Vagina (tissue), 2 donors: ENCODE measurements around the gene DMAC2. TPM values are rescaled to one million over a fixed set of nuclear protein-coding genes. Genes with fewer than 3 reads are reported as not detected.

ENCODE experiments used
- DNase-seq, 2 donors: peaks; one replicate each; pipeline ENCODE4 v3.0.0-alpha.2; 2017; ENCODE audit errors: extremely low spot score in 2 of 2
- H3K27ac ChIP-seq: fragments of 200-600 bp; sonication (generic); one replicate; pipeline ENCODE4 v1.5.1; 2019
- H3K27me3 ChIP-seq: fragments of 200-600 bp; sonication (generic); one replicate; pipeline ENCODE4 v1.5.1; 2019
- H3K36me3 ChIP-seq, 2 donors: fragments of 200-600 bp; sonication (generic); one replicate each; pipeline ENCODE4 v1.5.1; 2017 to 2019
- H3K4me1 ChIP-seq: fragments of 200-600 bp; sonication (generic); one replicate; pipeline ENCODE4 v1.5.1; 2019
- H3K4me3 ChIP-seq, 2 donors: fragments of 200-600 bp; sonication (generic); 1 replicate in 1 of 2; 2 replicates in 1 of 2; pipeline ENCODE4 v1.5.1; 2016 to 2019
- H3K9me3 ChIP-seq: fragments of 200-600 bp; sonication (generic); one replicate; pipeline ENCODE4 v1.5.1; 2019
- CTCF ChIP-seq, 3 experiments: fragments of 450-650 bp in 2 of 3; fragments of 200-600 bp in 1 of 3; sonication (generic) in 1 of 3; IDR thresholded peaks; one replicate each; pipeline ENCODE4 v1.5.1; 2017 to 2019; ENCODE audit warnings: antibody characterized with exemption in 3 of 3, mild to moderate bottlenecking in 2 of 3, moderate library complexity in 2 of 3
- POLR2A ChIP-seq, 2 donors: fragments of 450-650 bp; IDR thresholded peaks; one replicate each; pipeline ENCODE4 v1.6.1; 2017; ENCODE audit warnings: antibody characterized with exemption in 2 of 2, mild to moderate bottlenecking in 2 of 2, moderate library complexity in 2 of 2
- POLR2AphosphoS5 ChIP-seq, 2 donors: sonication (generic); formaldehyde crosslinking; IDR thresholded peaks; one replicate each; pipeline ENCODE4 v1.9.0; 2017; ENCODE audit warnings: antibody characterized with exemption in 2 of 2, mild to moderate bottlenecking in 2 of 2, low read depth in 1 of 2; ENCODE audit not compliant: insufficient read depth in 1 of 2
- intact Hi-C: fragments of 100-400 bp; cut with DNase I; formaldehyde crosslinking; loops from one replicate; pipeline ENCODE4 v1.15.1; 2023
- total RNA-seq: library from RNA; depleted of rRNA; stranded (reverse); fragments of >200 nt; gene quantifications from one replicate; pipeline ENCODE4 v1.2.3, GENCODE V29; 2016

DMAC2 gene
- total RNA-seq, 1 donor from 2014 or later = 39.8 TPM

DNA sequence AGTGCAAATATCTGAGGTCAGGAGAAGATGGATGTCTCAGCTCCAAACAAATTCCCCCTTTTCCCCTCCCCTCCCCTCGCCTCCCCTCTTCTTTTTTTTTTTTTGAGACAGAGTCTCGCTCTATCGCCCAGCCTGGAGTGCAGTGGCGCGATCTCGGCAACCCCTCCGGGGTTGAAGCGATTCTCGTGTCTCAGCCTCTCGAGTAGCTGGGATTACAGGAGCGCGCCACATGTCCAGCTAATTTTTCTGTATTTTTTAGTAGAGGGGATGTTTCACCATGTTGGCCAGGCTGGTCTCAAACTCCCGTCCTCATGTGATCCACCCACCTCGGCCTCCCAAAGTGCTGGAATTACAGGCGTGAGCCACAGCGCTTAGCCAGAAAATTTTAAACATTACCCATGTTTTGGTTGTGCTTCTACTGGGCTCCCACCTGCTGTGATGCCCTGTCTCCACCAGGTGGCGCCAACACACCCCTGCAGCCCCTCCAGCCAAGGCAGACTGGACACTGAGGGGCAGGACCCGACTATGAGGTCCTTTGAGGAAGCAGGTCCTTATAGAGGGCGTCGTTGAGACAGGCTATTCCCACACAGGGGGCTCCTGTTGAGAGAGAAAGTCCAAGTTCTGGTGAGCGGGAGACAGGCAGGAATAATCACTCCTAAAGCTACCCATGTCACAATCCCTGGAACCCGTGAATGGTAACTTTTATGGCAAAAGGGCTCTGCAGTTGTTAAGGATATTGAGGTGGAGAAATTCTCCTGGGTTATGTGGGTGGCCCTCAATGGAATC, 9.6 kb upstream of the DMAC2 start:
- intact Hi-C loops = no loop called here
- peak overlapping the region in 1 of 2 donors; percentile 22 for H3K4me3 ChIP-seq
- TF ChIP-seq CTCF (IDR thresholded peaks at IDR 0.05) = peak; percentile 70 to 95 (median 95)
- no peak for TF ChIP-seq POLR2A (IDR thresholded peaks at IDR 0.05)
- TF ChIP-seq POLR2AphosphoS5 (IDR thresholded peaks at IDR 0.05; ENCODE audit: insufficient read depth in 1 of 2, low read depth in 1 of 2) = peak in 1 of 2 donors; percentile 13

DNA sequence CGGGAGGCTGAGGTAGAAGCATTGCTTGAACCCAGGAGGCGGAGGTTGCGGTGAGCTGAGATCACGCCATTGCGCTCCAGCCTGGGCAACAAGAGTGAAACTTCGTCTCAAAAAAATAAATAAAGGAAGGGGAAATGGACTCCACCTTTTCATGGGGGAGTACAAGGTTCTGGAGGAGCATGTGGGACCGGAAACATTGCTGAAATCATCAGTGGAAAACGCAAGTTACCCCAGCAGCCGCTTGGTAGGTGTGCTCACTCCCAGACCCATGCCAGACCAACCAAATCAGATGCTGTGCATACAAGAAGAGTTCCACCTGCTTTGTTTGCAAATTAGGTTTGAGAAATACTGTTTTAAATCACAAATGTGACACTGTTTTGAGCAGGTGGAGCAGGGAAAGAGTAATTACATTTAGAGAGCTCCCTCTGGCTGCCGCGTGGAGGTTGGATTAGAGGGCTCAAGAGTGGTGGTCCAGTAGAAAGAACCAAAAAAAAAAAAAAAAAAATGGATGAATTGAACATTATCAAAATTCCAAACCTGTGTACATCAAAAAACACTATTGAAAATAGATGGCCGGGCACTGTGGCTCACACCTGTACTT, 8.1 kb upstream of the DMAC2 start:
- TF ChIP-seq CTCF (IDR thresholded peaks at IDR 0.05) (no peak), POLR2AphosphoS5 (IDR thresholded peaks at IDR 0.05; ENCODE audit: insufficient read depth in 1 of 2, low read depth in 1 of 2) (no peak), POLR2A (IDR thresholded peaks at IDR 0.05) (no peak)
- intact Hi-C loops = no loop called here
- H3K4me3 ChIP-seq = peak overlapping the region in 1 of 2 donors; percentile 2

More for the DNA sequence above, 9.6 kb upstream of the DMAC2 start:
- DNase-seq = no peak
- Histone ChIP-seq H3K36me3 (no peaks in the 10 kb centered on the region), H3K27ac (no peak overlapping the region), H3K4me1 (peaks cover 11% of the 10 kb centered on the region), H3K27me3 (no peaks in the 10 kb centered on the region), H3K9me3 (no peaks in the 10 kb centered on the region)

DNA sequence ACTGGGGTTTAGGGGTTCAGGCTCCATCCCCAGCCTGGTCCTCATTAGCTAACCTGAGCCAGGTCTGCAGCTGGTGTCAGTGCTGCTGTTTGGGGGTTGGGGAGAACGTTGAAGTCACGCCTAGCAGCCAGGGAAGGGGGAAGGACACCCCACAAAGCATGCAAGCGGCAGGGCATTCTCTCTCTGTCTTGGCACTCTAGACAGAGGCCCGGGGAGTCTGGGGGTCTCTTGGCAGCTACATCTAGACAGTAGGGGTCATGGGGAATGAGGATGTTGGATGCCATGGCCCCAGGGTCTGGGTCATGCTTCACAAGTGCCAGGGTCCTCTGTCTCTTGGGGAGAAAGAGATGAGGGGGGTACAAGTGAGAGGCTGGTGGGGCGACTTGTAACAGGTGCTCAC, 5.9 kb upstream of the DMAC2 start:
- TF ChIP-seq POLR2A (IDR thresholded peaks at IDR 0.05) (no peak), CTCF (IDR thresholded peaks at IDR 0.05) (no peak), POLR2AphosphoS5 (IDR thresholded peaks at IDR 0.05; ENCODE audit: insufficient read depth in 1 of 2, low read depth in 1 of 2) (no peak)
- no peaks in the 10 kb centered on the region for H3K9me3 ChIP-seq
- no peak overlapping the region for H3K4me3 ChIP-seq
- no peaks in the 10 kb centered on the region for H3K36me3 ChIP-seq
- intact Hi-C loops = no loop called here
- DNase-seq = no peak
- peaks cover 11% of the 10 kb centered on the region for H3K4me1 ChIP-seq
- H3K27me3 ChIP-seq = no peaks in the 10 kb centered on the region
- no peak overlapping the region for H3K27ac ChIP-seq

More for the DNA sequence above, 8.1 kb upstream of the DMAC2 start:
- Histone ChIP-seq H3K4me1 (peaks cover 11% of the 10 kb centered on the region), H3K36me3 (no peaks in the 10 kb centered on the region), H3K27me3 (no peaks in the 10 kb centered on the region), H3K9me3 (no peaks in the 10 kb centered on the region), H3K27ac (no peak overlapping the region)
- DNase-seq = no peak

DNA sequence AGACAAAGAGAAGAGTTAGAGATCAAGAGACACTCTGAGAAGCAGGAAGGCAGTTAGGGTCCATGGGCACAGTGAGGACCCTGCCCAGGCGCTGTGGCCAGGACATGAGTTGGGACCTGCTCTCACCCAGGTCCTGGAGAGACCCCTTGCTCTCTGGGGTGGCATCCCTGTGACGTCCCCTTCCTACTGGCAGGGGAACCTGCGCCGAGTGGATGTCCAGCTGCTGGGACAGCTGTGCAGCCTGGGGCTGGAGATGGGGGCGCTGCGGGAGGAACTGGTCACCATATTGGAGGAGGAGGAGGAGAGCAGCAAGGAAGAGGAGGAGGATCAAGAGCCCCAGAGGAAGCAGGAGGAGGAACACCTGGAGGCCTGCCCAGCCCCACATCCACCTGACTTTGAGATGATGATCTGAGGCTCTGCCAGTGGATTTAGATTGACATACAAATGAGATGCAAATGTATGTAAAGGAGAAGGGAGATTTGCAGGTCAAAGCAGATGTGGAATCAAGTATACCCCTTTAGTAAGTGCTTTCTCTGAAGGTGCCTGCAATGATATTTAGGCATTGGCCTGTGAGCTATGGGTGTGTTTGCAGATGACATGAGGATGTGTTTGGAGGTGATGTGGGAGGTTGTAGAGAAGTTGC, 4.2 kb upstream of the DMAC2 start:
- intact Hi-C loops = no loop called here
- no peak overlapping the region for H3K4me3 ChIP-seq
- H3K4me1 ChIP-seq = peaks cover 17% of the 10 kb centered on the region
- H3K36me3 ChIP-seq = no peaks in the 10 kb centered on the region
- H3K27ac ChIP-seq = no peak overlapping the region
- no peak for DNase-seq
- no peaks in the 10 kb centered on the region for H3K27me3 ChIP-seq
- no peaks in the 10 kb centered on the region for H3K9me3 ChIP-seq
- no peak for TF ChIP-seq POLR2AphosphoS5 (IDR thresholded peaks at IDR 0.05; ENCODE audit: insufficient read depth in 1 of 2, low read depth in 1 of 2)
- no peak for TF ChIP-seq CTCF (IDR thresholded peaks at IDR 0.05)
- TF ChIP-seq POLR2A (IDR thresholded peaks at IDR 0.05) = no peak
